GM03348 (cell line): Measurements from ENCODE around the gene PADI2.

Source experiments
- DNase-seq: peaks from one replicate; pipeline ENCODE4 v3.0.0; 2012; ENCODE audit warnings: low spot score

The PADI2 gene

DNA sequence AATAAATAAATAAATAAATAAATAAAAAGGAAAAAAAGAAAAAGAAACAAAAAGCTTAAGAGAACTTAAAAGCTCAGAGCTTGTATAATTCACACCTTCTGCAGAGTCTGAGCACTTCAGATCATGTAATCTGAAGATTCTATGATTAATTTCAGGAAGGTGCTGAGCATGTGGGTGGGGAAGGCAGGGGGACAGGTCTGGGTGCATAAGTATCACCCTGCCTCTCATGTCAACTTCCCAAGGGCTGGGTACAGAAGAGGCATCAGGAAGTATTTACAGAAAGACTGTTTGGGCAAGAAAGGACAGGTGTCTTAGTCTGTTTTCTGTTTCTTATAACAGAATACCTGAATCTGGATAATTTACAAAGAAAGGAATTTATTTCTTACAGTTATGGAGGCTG is 20.4 kb upstream of the PADI2 start:
- DNase-seq, result no peak

DNA sequence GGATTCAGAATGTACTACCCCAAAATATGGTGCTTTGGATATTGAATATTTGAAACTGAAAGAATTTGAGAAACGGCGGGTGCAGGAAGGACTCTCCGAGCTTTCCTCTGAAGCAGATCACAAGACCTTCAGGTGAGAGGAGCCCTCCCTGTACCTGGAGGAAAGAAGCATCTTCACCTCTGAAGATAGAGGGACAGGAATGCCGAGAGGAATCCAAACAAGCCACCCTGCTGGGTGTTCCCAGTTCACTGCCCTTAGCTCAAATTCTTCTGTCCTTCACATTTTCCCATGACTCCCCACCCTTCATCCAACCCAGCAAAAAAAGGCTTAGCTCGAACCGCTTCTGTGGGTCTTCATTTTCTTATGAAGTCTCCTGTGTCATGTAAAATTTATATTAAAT is 18.2 kb upstream of the PADI2 start:
- DNase-seq, result no peak

DNA sequence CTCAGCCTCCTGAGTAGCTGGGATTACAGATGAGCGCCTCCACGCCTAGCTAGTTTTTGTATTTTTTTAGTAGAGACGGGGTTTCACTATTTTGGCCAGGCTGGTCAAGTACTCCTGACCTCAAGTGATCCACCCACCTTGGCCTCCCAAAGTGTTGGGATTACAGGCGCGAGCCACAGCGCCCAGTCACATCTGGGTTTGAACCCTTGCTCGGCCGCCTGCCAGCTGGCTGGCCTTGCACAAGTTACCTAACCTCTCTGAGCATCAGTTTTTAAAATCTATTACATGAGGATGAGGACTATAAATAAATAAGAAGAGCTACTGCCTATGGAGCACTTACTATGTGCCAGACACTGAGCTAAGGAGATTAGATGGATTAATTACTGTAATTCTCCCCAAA is 17.7 kb upstream of the PADI2 start:
- DNase-seq, result no peak

DNA sequence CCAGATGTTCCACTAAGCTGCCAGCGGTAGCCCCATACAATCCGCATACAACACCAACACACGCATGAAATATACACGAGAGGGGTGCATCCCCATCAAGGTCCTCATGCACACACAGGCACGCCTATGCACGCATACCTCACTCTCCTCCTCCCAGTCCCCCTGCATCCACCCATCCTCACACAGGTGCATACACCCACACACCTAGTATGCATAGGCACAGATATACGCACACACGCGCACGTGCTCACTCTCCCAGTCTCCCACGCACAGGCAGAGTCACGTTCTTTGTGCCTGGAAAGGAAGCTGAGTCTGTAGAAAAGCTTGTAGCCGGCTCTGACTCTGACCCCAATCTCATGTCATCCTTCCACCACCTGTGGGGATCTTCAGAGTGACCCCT is 16.9 kb upstream of the PADI2 start:
- DNase-seq, result no peak

DNA sequence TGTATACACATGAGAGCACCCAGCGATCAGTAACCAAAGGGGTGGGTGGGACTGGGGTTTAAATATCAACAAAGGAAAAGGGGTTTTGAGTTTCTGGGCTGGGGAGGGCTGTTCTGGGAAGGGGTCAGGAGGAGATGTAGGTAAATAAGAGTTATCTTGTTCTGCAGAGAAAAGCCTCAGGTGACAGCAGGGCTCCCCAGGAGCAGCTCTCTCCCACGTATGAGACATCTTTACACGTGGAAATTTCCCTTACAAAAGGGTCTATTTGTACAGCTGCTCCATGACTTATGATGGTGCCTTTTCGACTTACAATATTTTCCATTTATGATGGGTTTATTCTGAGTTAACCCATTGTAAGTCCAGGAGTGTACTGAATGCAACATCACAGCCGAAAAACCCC is 16.3 kb upstream of the PADI2 start:
- DNase-seq, result no peak

DNA sequence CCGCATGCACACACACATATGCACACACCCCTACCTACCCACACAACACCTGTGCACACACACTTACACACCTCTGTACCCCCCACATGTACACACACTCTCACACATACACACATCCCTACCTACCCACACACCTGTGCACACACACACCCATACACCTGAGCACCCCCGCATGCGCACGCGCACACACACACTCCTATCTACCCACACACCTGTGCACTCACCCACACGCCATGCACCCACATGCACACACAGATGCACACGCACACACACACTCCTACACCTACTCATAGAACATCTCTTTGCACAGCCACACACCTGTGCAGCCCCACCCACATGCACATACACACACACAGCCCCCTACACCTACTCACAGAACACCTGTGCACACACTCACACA is 15.5 kb upstream of the PADI2 start:
- no peak for DNase-seq

DNA sequence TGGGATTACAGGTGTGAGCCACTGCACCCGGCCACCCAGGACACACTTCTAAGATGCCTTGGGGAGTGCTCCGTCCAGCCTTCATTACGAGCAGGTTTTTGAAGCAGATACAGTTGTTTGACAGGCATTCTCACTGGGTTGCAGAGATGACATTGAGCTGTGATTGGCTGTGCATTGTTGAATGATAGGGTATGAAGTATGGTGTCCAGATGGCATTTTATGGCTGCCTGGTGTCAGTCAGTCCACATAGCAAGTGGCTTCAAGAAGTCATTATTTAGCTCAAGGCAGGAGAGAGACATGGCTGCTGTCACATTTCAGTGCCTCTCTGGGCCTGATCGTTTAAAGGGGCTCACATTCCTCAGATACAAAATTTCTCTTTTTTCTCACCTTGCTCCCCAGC is 14.8 kb upstream of the PADI2 start:
- no peak for DNase-seq

DNA sequence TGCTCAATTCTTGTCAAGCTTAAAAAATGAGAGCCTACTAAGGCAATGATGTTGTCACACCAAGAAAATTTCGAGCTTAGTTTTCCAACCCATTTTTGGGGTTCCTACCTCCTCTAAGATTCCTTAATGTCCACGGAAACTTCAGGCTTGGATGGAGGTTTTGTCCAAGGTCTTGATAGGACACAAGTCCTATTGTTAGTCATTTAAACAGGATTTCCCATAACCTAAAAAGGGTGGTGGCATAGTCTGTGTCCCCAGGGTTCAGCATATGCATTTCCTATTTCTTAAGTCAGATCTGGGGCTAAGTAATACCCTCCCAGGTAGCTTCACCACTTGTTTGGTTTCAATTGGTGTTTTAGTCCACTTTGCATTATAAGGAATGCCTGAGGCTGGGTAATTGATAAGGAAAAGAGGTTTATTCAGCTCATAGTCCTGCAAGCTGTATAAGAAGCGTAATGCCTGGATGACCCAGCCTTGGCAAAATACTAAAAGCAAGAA is 10.9 kb upstream of the PADI2 start:
- no peak for DNase-seq

DNA sequence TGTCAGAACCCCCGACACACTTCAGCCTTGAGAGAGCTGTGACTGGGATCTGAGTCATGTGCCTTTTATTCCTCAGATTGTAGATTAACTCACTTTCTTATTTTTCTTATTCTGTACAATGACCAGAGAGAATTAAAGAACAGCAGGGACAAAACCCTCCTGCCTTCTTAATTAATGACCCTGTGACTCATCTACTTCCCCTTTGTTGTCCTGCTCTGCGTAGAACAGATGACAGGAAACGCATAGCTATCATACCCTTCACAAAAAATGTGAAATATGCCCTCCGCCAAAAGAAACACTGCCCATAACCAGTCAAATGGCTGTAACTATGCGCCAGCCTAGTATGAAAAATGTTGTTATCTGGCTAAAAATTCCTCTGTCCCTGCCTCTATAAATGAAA is 9.1 kb upstream of the PADI2 start:
- DNase-seq, result peak; percentile 90

DNA sequence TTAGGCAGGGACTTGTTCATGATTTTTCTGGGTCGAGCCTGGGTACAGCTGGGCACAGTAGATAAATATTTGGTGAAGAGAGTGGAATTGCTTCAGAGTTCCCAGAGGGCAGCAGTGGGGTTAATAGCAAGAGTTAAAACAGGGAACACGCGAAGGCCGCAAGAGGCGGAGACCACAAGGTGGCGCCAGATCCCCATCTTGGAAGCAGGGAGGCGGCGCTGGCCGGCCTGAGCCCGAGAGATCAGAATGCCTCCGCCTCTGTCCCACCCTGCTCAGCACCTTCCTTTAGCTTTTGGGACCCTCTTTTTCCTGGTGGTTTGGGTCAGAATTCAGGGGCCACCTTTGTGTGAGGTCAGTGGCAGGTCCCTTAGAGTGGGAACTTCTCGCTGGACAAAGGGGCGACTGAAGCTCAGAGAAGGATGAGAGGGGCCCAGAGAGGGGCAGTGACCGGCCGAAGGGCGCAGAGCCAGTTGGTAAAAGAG is 6.5 kb upstream of the PADI2 start:
- peak; percentile 94 for DNase-seq

DNA sequence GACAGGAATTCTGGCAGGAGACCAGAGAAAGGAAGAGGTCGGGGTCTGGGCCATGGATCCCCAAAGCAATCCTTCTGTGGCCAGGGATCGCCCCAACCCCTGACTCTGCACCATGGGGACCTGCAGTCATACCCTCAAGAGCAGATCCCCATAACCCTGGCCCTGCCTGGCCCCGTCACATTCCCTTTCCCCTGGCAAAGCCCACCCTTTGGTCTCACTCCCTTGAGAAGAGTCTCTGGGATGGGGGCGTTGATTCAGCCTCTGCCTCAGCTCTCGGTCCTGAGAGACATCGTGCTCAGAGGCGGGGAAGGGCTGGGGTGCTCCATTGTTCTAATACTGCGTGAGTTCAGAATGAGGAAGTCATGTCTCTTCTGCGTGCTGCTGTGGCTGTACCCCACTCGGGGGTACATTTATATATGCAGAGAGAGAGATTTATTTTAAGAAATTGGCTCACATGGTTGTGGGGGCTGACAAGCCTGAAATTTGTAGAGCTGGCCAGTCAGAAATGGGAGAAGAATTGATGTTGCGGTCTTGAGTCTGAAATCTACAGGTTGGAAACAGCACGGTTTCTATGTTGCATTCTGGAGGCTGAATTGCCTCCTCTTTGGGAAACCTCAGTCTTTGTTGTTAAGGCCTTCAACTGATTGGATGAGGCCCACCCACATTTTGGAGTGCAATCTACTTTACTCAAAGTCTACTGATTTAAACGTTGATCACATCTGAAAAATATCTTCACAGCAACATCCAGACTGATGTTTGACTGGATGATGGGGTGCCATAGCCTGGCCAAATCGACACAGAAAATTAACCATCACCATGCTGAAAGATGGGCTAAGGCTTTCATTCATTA is 4.2 kb upstream of the PADI2 start:
- DNase-seq, result no peak

DNA sequence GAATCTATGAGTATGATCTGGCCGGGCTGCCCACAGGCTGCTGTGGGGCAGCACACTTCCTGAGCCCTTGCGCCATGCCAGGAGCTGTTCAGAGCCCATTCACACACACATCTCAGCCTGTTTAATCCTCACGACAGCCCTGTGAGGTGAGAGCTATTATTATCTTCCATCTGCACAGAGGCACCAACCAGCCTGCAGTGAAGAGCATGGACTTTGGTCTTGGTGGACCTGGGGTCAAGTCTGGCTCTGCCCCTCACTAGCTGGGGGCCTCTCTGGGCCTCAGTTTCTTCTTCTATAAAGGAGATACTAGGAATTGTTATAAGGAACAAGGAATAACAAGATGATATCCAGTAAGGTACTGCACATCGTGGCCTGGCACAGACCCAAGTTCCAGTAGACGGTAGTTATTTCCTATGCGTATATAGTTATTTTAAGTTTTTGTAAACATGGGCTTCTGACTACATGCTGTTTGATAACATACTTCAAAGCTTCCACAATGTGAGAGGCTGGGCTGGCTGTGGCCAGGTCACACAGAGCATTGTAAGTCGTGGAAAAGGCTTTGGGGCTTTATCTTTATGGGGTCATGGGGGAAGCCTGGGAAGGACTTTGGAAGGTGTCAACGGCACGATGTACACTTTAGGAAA is 3.4 kb upstream of the PADI2 start:
- no peak for DNase-seq

DNA sequence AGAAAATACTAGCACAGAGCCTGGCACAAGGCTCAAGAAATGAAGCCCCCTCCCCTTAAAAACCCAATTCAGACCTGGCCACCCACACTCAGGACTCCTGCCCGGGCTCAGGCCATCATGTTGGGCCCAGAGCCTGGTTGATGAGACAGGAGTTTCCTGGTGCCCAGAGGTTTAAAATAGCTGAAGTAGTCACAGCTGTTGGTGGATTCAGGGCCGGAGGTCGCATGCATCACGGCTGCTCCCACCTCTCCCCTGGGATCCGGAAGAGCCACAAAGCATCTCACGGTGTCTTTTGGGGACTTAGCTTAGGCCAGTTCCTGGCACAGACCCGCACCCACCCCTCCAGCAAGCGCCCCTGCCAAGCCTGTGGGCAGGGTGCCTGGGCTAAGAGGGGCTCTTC is 2.6 kb upstream of the PADI2 start:
- DNase-seq, result no peak

DNA sequence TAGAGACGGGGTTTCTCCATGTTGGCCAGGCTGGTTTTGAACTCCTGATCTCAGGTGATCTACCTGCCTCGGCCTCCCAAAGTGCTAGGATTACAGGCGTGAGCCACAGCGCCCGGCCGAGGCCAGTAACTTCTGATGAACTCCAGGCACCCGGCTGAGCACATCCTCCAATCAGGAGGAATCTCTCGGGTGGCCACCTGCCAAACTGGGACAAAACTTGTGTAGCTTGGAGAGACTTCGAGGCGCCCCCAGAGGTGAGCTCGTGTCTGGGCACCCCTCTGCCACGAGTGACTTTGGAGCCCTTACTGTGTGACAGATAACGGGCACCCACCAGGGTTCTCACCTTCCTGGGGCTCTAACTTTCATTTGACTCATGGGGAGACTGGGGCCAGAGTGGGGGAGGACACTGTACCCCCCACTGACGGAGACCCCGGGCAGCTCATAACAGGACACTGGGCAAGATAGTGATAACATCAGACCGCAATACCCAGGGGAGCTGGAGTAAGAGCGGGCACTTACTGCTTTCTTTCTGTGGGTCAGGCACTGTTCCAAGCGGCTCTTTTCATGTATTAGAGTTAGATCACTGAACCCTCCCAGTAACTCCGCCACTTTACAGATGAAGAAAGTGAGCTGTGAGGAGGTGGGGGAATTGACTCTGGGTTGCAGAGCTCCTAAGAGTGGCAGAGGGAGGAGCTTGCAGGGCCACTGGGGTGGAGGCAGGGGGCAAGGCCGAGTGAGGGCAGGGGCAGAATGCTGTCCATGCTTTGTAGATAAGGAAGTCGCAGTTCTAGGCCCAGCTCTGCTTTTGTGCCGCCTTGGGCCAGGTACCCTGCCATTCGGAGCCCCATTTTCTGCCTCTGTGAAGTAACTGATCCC is 1.9 kb upstream of the PADI2 start:
- no peak for DNase-seq

DNA sequence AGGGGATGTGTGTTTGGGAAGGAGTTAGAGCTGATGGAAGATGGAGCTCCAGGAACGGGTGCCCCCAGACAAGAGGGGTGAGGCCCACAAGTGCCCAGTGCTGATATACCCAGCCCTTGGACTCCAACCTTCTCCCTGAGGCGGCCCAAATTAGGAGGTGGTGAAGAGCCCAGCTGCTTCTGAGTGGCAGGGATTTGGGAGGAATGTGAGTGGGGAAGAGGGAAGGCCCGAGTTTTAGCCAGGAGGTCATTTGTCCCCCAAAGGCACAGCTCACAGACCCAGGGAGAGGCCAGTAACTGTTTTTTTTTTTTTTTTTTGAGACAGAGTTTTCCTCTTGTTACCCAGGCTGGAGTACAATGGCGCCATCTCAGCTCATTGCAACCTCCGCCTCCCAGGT is 1.2 kb upstream of the PADI2 start:
- DNase-seq, result no peak

DNA sequence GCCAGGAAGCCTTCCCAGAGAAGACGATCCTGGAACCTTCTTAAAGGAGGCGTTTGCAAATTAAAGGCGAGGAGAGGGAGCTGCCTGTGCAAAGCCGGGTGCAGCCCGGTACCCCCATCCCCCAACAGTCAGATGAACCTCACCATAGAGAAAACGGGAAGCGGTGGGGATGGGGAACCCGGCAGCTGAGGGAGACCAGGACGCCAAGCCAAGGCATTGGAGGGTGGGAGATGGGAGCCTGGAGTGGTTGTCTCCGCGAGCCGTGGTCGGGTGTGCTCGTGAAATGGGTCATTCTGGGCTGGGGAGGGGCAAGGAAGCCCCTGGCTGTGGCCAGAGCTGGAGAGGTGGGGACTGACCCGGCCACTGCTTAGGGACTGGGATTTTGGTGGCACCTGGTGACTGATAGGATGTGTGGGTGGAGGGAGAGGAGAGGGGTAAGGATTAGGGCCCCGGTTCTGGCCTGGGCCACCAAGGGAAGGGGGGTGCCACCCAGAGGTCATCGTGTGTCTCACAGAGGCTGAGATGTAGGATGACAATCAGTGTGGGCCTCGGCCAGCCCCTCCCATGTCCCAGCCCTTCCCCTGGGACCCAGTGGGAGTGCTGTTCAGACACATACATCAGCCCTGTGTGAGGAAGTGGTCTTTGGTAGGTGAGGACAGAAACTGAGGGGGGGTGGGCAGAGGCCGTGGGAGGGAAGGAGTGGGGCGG is 676 bp upstream of the PADI2 start:
- no peak for DNase-seq

DNA sequence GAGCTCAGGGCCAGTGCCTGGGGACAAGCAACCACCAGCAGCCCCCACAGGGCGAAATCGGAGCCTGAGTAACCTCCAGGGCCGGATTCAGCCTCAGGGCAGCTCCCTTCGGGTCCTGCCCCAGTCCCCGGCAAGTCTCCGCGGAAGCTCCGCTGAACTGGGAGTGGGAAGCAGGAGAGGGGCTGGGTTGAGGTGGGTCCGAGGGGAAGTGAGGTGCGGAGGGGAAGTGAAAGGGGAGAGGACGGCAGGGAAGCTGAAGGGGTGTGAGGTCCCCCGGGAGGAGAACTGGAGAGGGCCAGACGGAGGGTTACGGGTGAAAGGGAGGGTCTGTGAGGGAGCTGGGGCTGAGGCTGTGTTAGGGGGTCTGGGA is 560 bp downstream of the PADI2 start:
- DNase-seq, result no peak

DNA sequence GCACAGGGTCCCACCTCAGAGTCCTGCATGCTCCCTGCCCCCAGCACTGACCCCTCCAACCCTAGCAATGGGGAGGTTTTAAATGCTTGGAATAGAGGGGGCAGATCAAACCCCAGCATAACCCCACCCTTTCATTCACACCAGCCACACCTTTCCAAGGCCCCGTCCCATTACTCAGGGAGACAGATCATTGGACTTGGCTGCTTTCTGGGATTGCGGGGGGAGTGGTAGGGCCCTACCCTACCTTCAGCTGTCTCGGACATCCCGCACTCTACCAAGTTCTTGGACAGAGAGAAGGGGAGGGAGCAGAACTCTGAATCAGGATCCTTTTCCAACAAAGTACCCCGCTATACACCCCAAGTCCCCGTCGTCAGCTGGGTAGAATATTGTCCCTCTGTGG is 983 bp downstream of the PADI2 start:
- no peak for DNase-seq

DNA sequence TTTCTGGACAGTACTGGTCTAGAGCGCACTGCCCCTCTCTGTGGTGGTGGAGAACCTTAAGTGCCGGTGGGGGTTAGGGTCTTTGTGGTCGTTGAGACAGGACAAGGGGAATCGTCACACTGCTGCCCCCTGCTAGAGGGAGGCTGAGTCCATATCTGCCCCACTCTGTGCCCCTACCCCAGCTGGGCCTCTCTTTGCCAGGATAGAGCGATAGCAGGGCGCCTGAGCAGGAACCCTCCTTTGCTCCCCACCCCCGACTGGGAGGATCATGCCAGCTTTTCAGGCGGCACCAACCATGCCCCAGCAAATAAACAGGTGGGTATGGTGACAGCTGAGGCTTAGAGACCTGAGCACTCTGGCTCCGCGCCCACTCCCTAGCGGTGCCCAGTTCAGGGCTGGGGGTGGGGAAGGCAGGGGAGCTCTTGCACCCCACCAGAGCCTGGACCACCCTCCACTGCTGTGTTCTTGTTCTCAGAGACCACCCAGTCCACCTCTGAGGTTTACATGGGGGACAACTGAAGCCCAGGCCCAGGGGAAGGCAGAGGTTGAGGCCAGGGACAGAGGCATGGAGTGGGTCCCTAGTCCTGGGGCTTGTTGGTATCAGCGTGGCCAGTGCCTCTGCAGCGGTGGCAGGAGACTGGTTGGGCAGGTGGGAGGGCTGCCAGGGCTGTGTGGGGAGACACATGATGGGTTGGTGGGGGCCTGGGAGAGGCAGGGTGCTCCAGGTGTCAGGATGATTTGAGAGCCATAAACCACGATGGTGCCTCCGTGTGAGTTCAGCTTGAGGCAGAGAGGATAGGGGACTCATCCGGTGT is 1.6 kb downstream of the PADI2 start:
- DNase-seq, result no peak

DNA sequence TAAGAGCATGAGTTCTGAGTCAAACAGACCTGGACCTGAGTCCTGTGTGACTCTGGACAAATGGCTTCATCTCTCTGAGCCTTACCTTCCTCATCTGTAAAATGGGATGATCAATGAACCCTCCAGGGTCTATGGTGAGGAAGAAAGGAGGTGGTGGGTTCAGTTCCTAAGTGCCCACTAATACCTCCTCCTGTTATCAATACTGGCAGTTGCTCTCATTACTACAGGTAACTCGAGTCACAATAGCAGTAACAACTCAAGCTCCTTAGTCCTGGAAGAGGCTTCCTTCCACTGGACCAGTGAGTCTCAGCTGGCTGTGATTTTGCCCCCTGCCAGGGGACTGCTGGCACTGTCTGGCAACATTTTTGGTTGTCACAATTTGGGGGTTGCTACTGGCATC is 2.6 kb downstream of the PADI2 start:
- no peak for DNase-seq

DNA sequence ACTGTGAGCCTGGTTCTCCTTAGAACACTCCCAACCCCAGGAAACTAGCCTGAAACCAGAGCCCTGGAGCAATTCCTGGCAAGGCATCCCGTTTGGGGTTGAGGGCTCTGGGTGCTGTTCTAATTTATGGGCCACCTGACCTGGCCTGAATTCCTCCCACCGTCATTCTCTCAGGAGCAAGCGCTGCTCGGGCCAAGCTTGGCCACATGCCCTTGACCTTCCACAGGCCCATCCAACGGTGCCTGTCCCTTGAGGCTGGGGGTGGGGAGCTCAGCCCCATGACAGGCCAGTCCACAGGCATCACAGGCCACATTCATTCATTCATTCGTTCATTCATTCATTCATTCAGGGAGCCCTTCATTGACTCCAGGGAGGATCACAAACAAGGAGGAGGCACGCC is 5.3 kb downstream of the PADI2 start:
- DNase-seq, result no peak
